Frontal cortex (tissue), 4 donors: ENCODE results near the gene KIF20B. TPM values are rescaled to one million over a fixed set of nuclear protein-coding genes. Genes with fewer than 3 reads are reported as not detected.
"Not testable (repeated sequence)": the region's sequence is repeated elsewhere in the genome, so short reads cannot be mapped to it uniquely, and the experiment has no call there.

Experiments
- DNase-seq, 2 donors: peaks; one replicate each; pipeline ENCODE4 v3.0.0; 2012; ENCODE audit warnings: low spot score in 2 of 2
- FAIRE-seq: peaks from 2 replicates; lab custom pipeline; 2012; peaks lifted over from hg19 to GRCh38; lab: Jason Lieb, UNC
- total RNA-seq: library from RNA; depleted of rRNA; stranded (reverse); fragments of >200 nt; gene quantifications from one replicate; pipeline ENCODE4 v1.2.3, GENCODE V29; 2014
- donor health status: control.
- donor health status: control.
- donor health status: control.

The KIF20B gene
- total RNA-seq, 1 donor from 2014 or later = 11.0 TPM

- no peak for DNase-seq
- no peak for FAIRE-seq
Observed at GRCh38 chr10:89685936-89686335, 15.5 kb upstream of the KIF20B start.

- DNase-seq = no peak
- FAIRE-seq = no peak
Observed at GRCh38 chr10:89690027-89690426, 11.4 kb upstream of the KIF20B start.

GRCh38 chr10:89692416-89692815 lies 9.0 kb upstream of the KIF20B start:
- FAIRE-seq = no peak
- no peak for DNase-seq

GRCh38 chr10:89693176-89693575 lies 8.2 kb upstream of the KIF20B start:
- FAIRE-seq = no peak
- DNase-seq = no peak

- DNase-seq (no peak), FAIRE-seq (no peak)
Observed at GRCh38 chr10:89695307-89695706, 6.1 kb upstream of the KIF20B start.

- FAIRE-seq (no peak), DNase-seq (no peak)
Observed at GRCh38 chr10:89697946-89698345, 3.4 kb upstream of the KIF20B start.

GRCh38 chr10:89699581-89700064 lies 1.8 kb upstream of the KIF20B start:
- FAIRE-seq (no peak), DNase-seq (no peak)

- DNase-seq (peak in 1 of 2 donors; percentile 7), FAIRE-seq (no peak)
Observed at GRCh38 chr10:89700923-89701241, 508 bp upstream of the KIF20B start.

GRCh38 chr10:89702121-89702480 lies 711 bp downstream of the KIF20B start:
- FAIRE-seq (no peak), DNase-seq (no peak)

GRCh38 chr10:89705466-89705865 lies 4.1 kb downstream of the KIF20B start:
- FAIRE-seq (no peak), DNase-seq (no peak)

GRCh38 chr10:89706011-89706410 lies 4.6 kb downstream of the KIF20B start:
- FAIRE-seq (no peak), DNase-seq (no peak)

GRCh38 chr10:89707372-89707771 lies 6.0 kb downstream of the KIF20B start:
- FAIRE-seq (no peak), DNase-seq (no peak)

- DNase-seq (no peak), FAIRE-seq (no peak)
Observed at GRCh38 chr10:89710753-89711152, 9.4 kb downstream of the KIF20B start.

- no peak for FAIRE-seq
- no peak for DNase-seq
Observed at GRCh38 chr10:89734616-89735015, 33.2 kb downstream of the KIF20B start.

GRCh38 chr10:89738551-89739209 lies 37.3 kb downstream of the KIF20B start:
- FAIRE-seq = no peak
- no peak for DNase-seq

- DNase-seq = no peak
- no peak for FAIRE-seq
Observed at GRCh38 chr10:89741126-89741762, 39.9 kb downstream of the KIF20B start.

- DNase-seq (no peak), FAIRE-seq (no peak)
Observed at GRCh38 chr10:89744026-89744425, 42.6 kb downstream of the KIF20B start.

GRCh38 chr10:89745903-89746302 lies 44.5 kb downstream of the KIF20B start:
- DNase-seq = no peak

GRCh38 chr10:89750441-89750840 lies 49.1 kb downstream of the KIF20B start:
- FAIRE-seq (no peak), DNase-seq (no peak)

More at GRCh38 chr10:89745903-89746302, 44.5 kb downstream of the KIF20B start:
- FAIRE-seq = no peak

GRCh38 chr10:89755374-89755773 lies 54.0 kb downstream of the KIF20B start:
- no peak for FAIRE-seq
- DNase-seq = no peak

GRCh38 chr10:89759531-89759930 lies 58.1 kb downstream of the KIF20B start:
- no peak for FAIRE-seq
- no peak for DNase-seq

GRCh38 chr10:89763671-89764070 lies 62.3 kb downstream of the KIF20B start:
- FAIRE-seq = not testable (repeated sequence)

More at GRCh38 chr10:89763671-89764070, 62.3 kb downstream of the KIF20B start:
- not testable (repeated sequence) for DNase-seq
